ENCODE measurements around the gene SERAC1. TPM values are rescaled to one million over a fixed set of nuclear protein-coding genes. Genes with fewer than 3 reads are reported as not detected.

Gene SERAC1
- total RNA-seq, 4 donors from 2014 or later, result 18.4 to 27.1 (median 20.5) TPM

GRCh38 chr6:158164579-158165170, 3.4 kb downstream of the SERAC1 start:
- intact Hi-C loops (cut with DNase I), result no loop called here
- peaks cover 7 to 38% (median 27%) of the 10 kb centered on the region in 4 donors for H3K4me1 ChIP-seq
- 69% methylated on average over 3 of the region's 3 CpGs for WGBS

GRCh38 chr6:158161566-158162254, 6.4 kb downstream of the SERAC1 start:
- intact Hi-C loops (cut with DNase I), result no loop called here
- no peak for DNase-seq (ENCODE audit: extremely low spot score)
- peaks cover 0 to 11% (median 6%) of the 10 kb centered on the region in 4 donors for H3K36me3 ChIP-seq
- no peaks in the 10 kb centered on the region for H3K27me3 ChIP-seq
- peak overlapping the region in 1 of 4 donors; percentile 39 for H3K27ac ChIP-seq (replicated peaks in 1 of 4)
- H3K4me3 ChIP-seq, result no peak overlapping the region
- peaks cover 1 to 43% (median 30%) of the 10 kb centered on the region in 4 donors for H3K4me1 ChIP-seq
- TF ChIP-seq, protein P1, sequence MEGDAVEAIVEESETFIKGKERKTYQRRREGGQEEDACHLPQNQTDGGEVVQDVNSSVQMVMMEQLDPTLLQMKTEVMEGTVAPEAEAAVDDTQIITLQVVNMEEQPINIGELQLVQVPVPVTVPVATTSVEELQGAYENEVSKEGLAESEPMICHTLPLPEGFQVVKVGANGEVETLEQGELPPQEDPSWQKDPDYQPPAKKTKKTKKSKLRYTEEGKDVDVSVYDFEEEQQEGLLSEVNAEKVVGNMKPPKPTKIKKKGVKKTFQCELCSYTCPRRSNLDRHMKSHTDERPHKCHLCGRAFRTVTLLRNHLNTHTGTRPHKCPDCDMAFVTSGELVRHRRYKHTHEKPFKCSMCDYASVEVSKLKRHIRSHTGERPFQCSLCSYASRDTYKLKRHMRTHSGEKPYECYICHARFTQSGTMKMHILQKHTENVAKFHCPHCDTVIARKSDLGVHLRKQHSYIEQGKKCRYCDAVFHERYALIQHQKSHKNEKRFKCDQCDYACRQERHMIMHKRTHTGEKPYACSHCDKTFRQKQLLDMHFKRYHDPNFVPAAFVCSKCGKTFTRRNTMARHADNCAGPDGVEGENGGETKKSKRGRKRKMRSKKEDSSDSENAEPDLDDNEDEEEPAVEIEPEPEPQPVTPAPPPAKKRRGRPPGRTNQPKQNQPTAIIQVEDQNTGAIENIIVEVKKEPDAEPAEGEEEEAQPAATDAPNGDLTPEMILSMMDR (IDR thresholded peaks at IDR 0.05), result no peak
- TF ChIP-seq POLR2AphosphoS5 (IDR thresholded peaks at IDR 0.05) (no peak), POLR2A (IDR thresholded peaks at IDR 0.05; ENCODE audit: low read depth) (no peak), EP300 (IDR thresholded peaks at IDR 0.05) (no peak)
- no peaks in the 10 kb centered on the region for H3K9me3 ChIP-seq
- WGBS, result 79% methylated on average over 5 of the region's 5 CpGs

More at GRCh38 chr6:158164579-158165170, 3.4 kb downstream of the SERAC1 start:
- H3K27me3 ChIP-seq, result no peaks in the 10 kb centered on the region
- no peak for DNase-seq (ENCODE audit: extremely low spot score)
- H3K9me3 ChIP-seq, result no peaks in the 10 kb centered on the region
- no peaks in the 10 kb centered on the region for H3K36me3 ChIP-seq
- H3K4me3 ChIP-seq, result no peak overlapping the region
- H3K27ac ChIP-seq (replicated peaks in 1 of 4), result no peak overlapping the region
- TF ChIP-seq POLR2AphosphoS5 (IDR thresholded peaks at IDR 0.05) (no peak), EP300 (IDR thresholded peaks at IDR 0.05) (no peak), POLR2A (IDR thresholded peaks at IDR 0.05; ENCODE audit: low read depth) (no peak)
- TF ChIP-seq, protein P1 (IDR thresholded peaks at IDR 0.05), result no peak

DNA sequence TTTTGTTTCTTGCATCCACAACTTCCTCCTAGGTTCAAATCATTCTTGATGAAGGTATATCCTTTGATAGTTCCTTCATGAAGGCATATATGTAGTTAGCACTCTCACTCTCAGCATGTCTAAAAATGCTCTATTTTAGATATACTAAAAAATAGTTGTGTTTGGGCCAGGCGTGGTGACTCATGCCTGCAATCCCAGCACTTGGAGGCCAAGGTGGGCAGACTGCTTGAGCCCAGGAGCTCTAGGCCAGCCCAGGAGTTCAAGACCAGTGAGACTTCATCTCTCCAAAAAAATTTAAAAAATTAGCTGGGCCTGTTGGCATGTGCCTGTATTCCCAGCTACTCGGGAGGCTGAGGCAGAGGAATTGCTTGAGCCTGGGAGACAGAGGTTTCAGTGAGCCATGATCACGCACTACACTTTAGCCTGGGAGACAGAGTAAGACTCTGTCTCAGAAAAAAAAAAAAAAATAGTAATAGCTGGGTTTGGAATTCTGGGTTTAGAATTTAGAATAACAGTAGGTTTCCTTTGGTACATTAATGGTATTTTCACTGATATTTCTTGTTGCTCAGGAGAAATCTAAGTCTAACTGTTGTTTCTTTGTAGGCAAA, 7.0 kb downstream of the SERAC1 start:
- Histone ChIP-seq H3K4me3 (no peak overlapping the region), H3K4me1 (peaks cover 0 to 37% (median 29%) of the 10 kb centered on the region in 4 donors), H3K9me3 (no peaks in the 10 kb centered on the region), H3K27ac (replicated peaks in 1 of 4) (peak overlapping the region in 2 of 4 donors; percentile 35 to 39), H3K36me3 (peaks cover 0 to 11% (median 8%) of the 10 kb centered on the region in 4 donors), H3K27me3 (no peaks in the 10 kb centered on the region)
- intact Hi-C loops (cut with DNase I), result no loop called here
- TF ChIP-seq POLR2AphosphoS5 (IDR thresholded peaks at IDR 0.05), result no peak
- TF ChIP-seq EP300 (IDR thresholded peaks at IDR 0.05), result no peak
- TF ChIP-seq, protein P1 (IDR thresholded peaks at IDR 0.05), result no peak
- TF ChIP-seq POLR2A (IDR thresholded peaks at IDR 0.05; ENCODE audit: low read depth), result no peak
- WGBS, result 74% methylated on average over 3 of the region's 3 CpGs
- no peak for DNase-seq (ENCODE audit: extremely low spot score)

GRCh38 chr6:158158748-158159147, 9.3 kb downstream of the SERAC1 start:
- Histone ChIP-seq H3K4me1 (peaks cover 0 to 37% (median 29%) of the 10 kb centered on the region in 4 donors), H3K9me3 (no peaks in the 10 kb centered on the region), H3K27ac (replicated peaks in 1 of 4) (peak overlapping the region in 1 of 4 donors; percentile 14), H3K4me3 (no peak overlapping the region), H3K27me3 (no peaks in the 10 kb centered on the region), H3K36me3 (peaks cover 0 to 26% (median 11%) of the 10 kb centered on the region in 4 donors)
- WGBS, result 41% methylated on average over 2 of the region's 2 CpGs
- no peak for DNase-seq (ENCODE audit: extremely low spot score)
- TF ChIP-seq EP300 (IDR thresholded peaks at IDR 0.05) (no peak), POLR2A (IDR thresholded peaks at IDR 0.05; ENCODE audit: low read depth) (no peak), POLR2AphosphoS5 (IDR thresholded peaks at IDR 0.05) (no peak)
- TF ChIP-seq, protein P1 (IDR thresholded peaks at IDR 0.05), result no peak
- intact Hi-C loops (cut with DNase I), result no loop called here

Data from esophagus muscularis mucosa (tissue), 4 donors.